ENCODE data around the gene HCFC1.

HCFC1 gene

GRCh38 chrX:153921511-153922446 is 49.8 kb downstream of the HCFC1 start:
- no peak for DNase-seq

GRCh38 chrX:153921070-153921469 is 50.5 kb downstream of the HCFC1 start:
- no peak for DNase-seq

GRCh38 chrX:153920546-153920945 is 51.1 kb downstream of the HCFC1 start:
- DNase-seq: no peak

GRCh38 chrX:153919281-153919680 is 52.3 kb downstream of the HCFC1 start:
- no peak for DNase-seq

GRCh38 chrX:153917869-153918268 is 53.7 kb downstream of the HCFC1 start:
- DNase-seq: no peak

GRCh38 chrX:153913701-153914100 is 57.9 kb downstream of the HCFC1 start:
- no peak for DNase-seq

GRCh38 chrX:153913211-153913610 is 58.4 kb downstream of the HCFC1 start:
- no peak for DNase-seq

GRCh38 chrX:153911798-153912197 is 59.8 kb downstream of the HCFC1 start:
- no peak for DNase-seq

- no peak for DNase-seq
These were observed 61.2 kb downstream of the HCFC1 start for GRCh38 chrX:153910446-153910845.

- DNase-seq: no peak
These were observed 61.6 kb downstream of the HCFC1 start for GRCh38 chrX:153909980-153910360.

GRCh38 chrX:153909024-153909979 is 62.3 kb downstream of the HCFC1 start:
- no peak for DNase-seq

- DNase-seq: no peak
These were observed 63.3 kb downstream of the HCFC1 start for GRCh38 chrX:153908219-153908860.

GRCh38 chrX:153907456-153907855 is 64.2 kb downstream of the HCFC1 start:
- no peak for DNase-seq

GRCh38 chrX:153906126-153906917 is 65.3 kb downstream of the HCFC1 start:
- no peak for DNase-seq

- no peak for DNase-seq
These were observed 66.0 kb downstream of the HCFC1 start for GRCh38 chrX:153905481-153906095.

- DNase-seq: no peak
These were observed 67.3 kb downstream of the HCFC1 start, which contains the start of gene AVPR2 for GRCh38 chrX:153903991-153904957. Gene AVPR2 (plus strand): TSS chrX:153904673. CDS start chrX:153905146, 473 bp downstream.

- DNase-seq: no peak
These were observed 68.2 kb downstream of the HCFC1 start for GRCh38 chrX:153903238-153903980.

GRCh38 chrX:153902385-153902784 is 69.2 kb downstream of the HCFC1 start:
- DNase-seq: no peak

- no peak for DNase-seq
These were observed 69.9 kb downstream of the HCFC1 start for GRCh38 chrX:153901753-153902140.

Data from fibroblast of upper back skin (primary cell).